Trophoblast cell (in vitro differentiated cells and primary cell): ENCODE data around the gene DIAPH3.

Experiments
- DNase-seq, 2 donors: peaks; one replicate each; pipeline ENCODE4 v3.0.0-alpha.2; 2016
- H2AFZ ChIP-seq: 2 replicates; pipeline ENCODE4 v1.6.1; 2013; ENCODE audit warnings: low read length, moderate library complexity, mild to moderate bottlenecking; ENCODE audit not compliant: insufficient read depth, poor library complexity
- H2AK5ac ChIP-seq: 2 replicates; pipeline ENCODE4 v1.6.1; 2013; ENCODE audit warnings: mild to moderate bottlenecking, low read length
- H2BK120ac ChIP-seq: 2 replicates; pipeline ENCODE4 v1.6.1; 2013; ENCODE audit warnings: low read length, mild to moderate bottlenecking, moderate library complexity; ENCODE audit not compliant: insufficient read depth, poor library complexity
- H2BK12ac ChIP-seq: 2 replicates; pipeline ENCODE4 v1.6.1; 2013; ENCODE audit warnings: mild to moderate bottlenecking, low read length, moderate library complexity
- H2BK5ac ChIP-seq: 2 replicates; pipeline ENCODE4 v1.6.1; 2013; ENCODE audit warnings: low read length, low read depth, moderate library complexity, mild to moderate bottlenecking; ENCODE audit not compliant: poor library complexity
- H3K14ac ChIP-seq: 2 replicates; pipeline ENCODE4 v1.6.1; 2013; ENCODE audit warnings: mild to moderate bottlenecking, low read length
- H3K18ac ChIP-seq: 2 replicates; pipeline ENCODE4 v1.6.1; 2013; ENCODE audit warnings: mild to moderate bottlenecking, low read length
- H3K23ac ChIP-seq: 2 replicates; pipeline ENCODE4 v1.6.1; 2013; ENCODE audit warnings: low read length
- H3K27ac ChIP-seq: 2 replicates; pipeline ENCODE4 v1.5.1; 2013; ENCODE audit warnings: low read depth, mild to moderate bottlenecking, inconsistent platforms, low read length, moderate library complexity
- H3K27me3 ChIP-seq: 2 replicates; pipeline ENCODE4 v1.6.1; 2013; ENCODE audit warnings: inconsistent platforms, mild to moderate bottlenecking, low read length, moderate library complexity; ENCODE audit not compliant: insufficient read depth
- H3K36me3 ChIP-seq, 2 experiments: 1 replicate in 1 of 2; 2 replicates in 1 of 2; pipeline ENCODE4 v1.6.1; 2013; ENCODE audit warnings: low read length in 2 of 2, mild to moderate bottlenecking in 2 of 2, moderate library complexity in 1 of 2; ENCODE audit not compliant: insufficient read depth in 2 of 2, control insufficient read depth in 1 of 2
- H3K4ac ChIP-seq: 2 replicates; pipeline ENCODE4 v1.6.1; 2013; ENCODE audit warnings: low read depth, mild to moderate bottlenecking, low read length, moderate library complexity
- H3K4me1 ChIP-seq, 2 experiments: 1 replicate in 1 of 2; 2 replicates in 1 of 2; pipeline ENCODE4 v1.6.1; 2013; ENCODE audit warnings: low read length in 2 of 2, mild to moderate bottlenecking in 2 of 2, moderate library complexity in 1 of 2; ENCODE audit not compliant: insufficient read depth in 2 of 2, control insufficient read depth in 1 of 2
- H3K4me2 ChIP-seq: 2 replicates; pipeline ENCODE4 v1.6.1; 2013; ENCODE audit warnings: inconsistent platforms, mild to moderate bottlenecking, low read length, moderate library complexity
- H3K4me3 ChIP-seq: 2 replicates; pipeline ENCODE4 v1.5.1; 2013; ENCODE audit warnings: mild to moderate bottlenecking, low read depth, low read length, inconsistent platforms
- H3K79me1 ChIP-seq: one replicate; pipeline ENCODE4 v1.6.1; 2013; ENCODE audit warnings: low read length
- H3K79me2 ChIP-seq: 2 replicates; pipeline ENCODE4 v1.6.1; 2013; ENCODE audit warnings: low read length, mild to moderate bottlenecking; ENCODE audit not compliant: control insufficient read depth, insufficient read depth, poor library complexity
- H3K9ac ChIP-seq: 2 replicates; pipeline ENCODE4 v1.6.1; 2013; ENCODE audit warnings: mild to moderate bottlenecking, low read length
- H3K9me3 ChIP-seq: 2 replicates; pipeline ENCODE4 v1.6.1; 2013; ENCODE audit warnings: low read depth, mild to moderate bottlenecking, control low read depth, inconsistent platforms, low read length; ENCODE audit not compliant: insufficient read depth
- H4K12ac ChIP-seq: 2 replicates; pipeline ENCODE4 v1.6.1; 2013; ENCODE audit warnings: low read depth, mild to moderate bottlenecking, low read length, moderate library complexity
- H4K8ac ChIP-seq: 2 replicates; pipeline ENCODE4 v1.6.1; 2013; ENCODE audit warnings: low read depth, mild to moderate bottlenecking, low read length, moderate library complexity
- H4K91ac ChIP-seq: one replicate; pipeline ENCODE4 v1.6.1; 2013; ENCODE audit warnings: low read depth, mild to moderate bottlenecking, low read length, moderate library complexity
- WGBS: extraction: QIAGEN DNeasy Blood & Tissue Kit; methylation state at CpG from one replicate; pipeline ENCODE4 v1.1.7; 2013; ENCODE audit warnings: missing lambda C conversion rate; ENCODE audit not compliant: insufficient read length, insufficient coverage; ENCODE audit errors: extremely low coverage; 5-methylcytosine and 5-hydroxymethylcytosine counted together

DIAPH3 gene

GRCh38 chr13:60147361-60147760, 16.4 kb downstream of the DIAPH3 start:
- Histone ChIP-seq H3K18ac (no peak overlapping the region), H3K4me3 (no peak overlapping the region), H3K4me1 (no peaks in the 10 kb centered on the region), H3K14ac (no peak overlapping the region), H3K4me2 (no peak overlapping the region), H2AK5ac (no peak overlapping the region), H2BK5ac (no peak overlapping the region), H2BK12ac (no peak overlapping the region), H3K23ac (no peak overlapping the region), H2BK120ac (no peak overlapping the region), H3K27me3 (no peaks in the 10 kb centered on the region), H4K91ac (no peak overlapping the region), H3K79me2 (peaks cover 4% of the 10 kb centered on the region), H3K79me1 (no peaks in the 10 kb centered on the region), H4K12ac (no peak overlapping the region), H3K9me3 (no peaks in the 10 kb centered on the region), H3K4ac (no peak overlapping the region), H3K27ac (no peak overlapping the region), H2AFZ (no peak overlapping the region), H3K9ac (no peak overlapping the region), H3K36me3 (no peaks in the 10 kb centered on the region), H4K8ac (no peak overlapping the region)
- peak; percentile 67 to 94 for DNase-seq

- Histone ChIP-seq H3K79me1 (no peaks in the 10 kb centered on the region), H3K27ac (no peak overlapping the region), H2BK120ac (no peak overlapping the region), H3K9me3 (no peaks in the 10 kb centered on the region), H2AK5ac (no peak overlapping the region), H3K4ac (peak overlapping the region; percentile 27), H2BK12ac (no peak overlapping the region), H2BK5ac (no peak overlapping the region), H4K91ac (no peak overlapping the region), H4K8ac (no peak overlapping the region), H4K12ac (no peak overlapping the region), H3K18ac (no peak overlapping the region), H3K9ac (no peak overlapping the region), H3K27me3 (no peaks in the 10 kb centered on the region), H3K4me2 (no peak overlapping the region), H3K36me3 (no peaks in the 10 kb centered on the region), H3K79me2 (peaks cover 5% of the 10 kb centered on the region), H3K4me3 (no peak overlapping the region), H3K14ac (no peak overlapping the region), H3K23ac (no peak overlapping the region), H3K4me1 (no peaks in the 10 kb centered on the region), H2AFZ (no peak overlapping the region)
- no peak for DNase-seq
- no CpG with 5 or more reads among the region's 2 CpGs for WGBS
Measured at GRCh38 chr13:60146471-60146870, 17.3 kb downstream of the DIAPH3 start.

- Histone ChIP-seq H3K79me2 (peaks cover 2% of the 10 kb centered on the region), H3K18ac (no peak overlapping the region), H2AK5ac (no peak overlapping the region), H3K4me3 (no peak overlapping the region), H3K23ac (no peak overlapping the region), H3K79me1 (no peaks in the 10 kb centered on the region), H3K4ac (no peak overlapping the region), H2BK5ac (no peak overlapping the region), H4K8ac (no peak overlapping the region), H2BK12ac (no peak overlapping the region), H3K36me3 (no peaks in the 10 kb centered on the region), H3K27ac (no peak overlapping the region), H2BK120ac (no peak overlapping the region), H2AFZ (no peak overlapping the region), H4K91ac (no peak overlapping the region), H3K9me3 (no peaks in the 10 kb centered on the region), H3K9ac (no peak overlapping the region), H3K4me1 (no peaks in the 10 kb centered on the region), H3K4me2 (no peak overlapping the region), H3K14ac (no peak overlapping the region), H3K27me3 (no peaks in the 10 kb centered on the region), H4K12ac (no peak overlapping the region)
- no peak for DNase-seq
- no CpG with 5 or more reads among the region's 3 CpGs for WGBS
Measured at GRCh38 chr13:60143775-60144174, 20.0 kb downstream of the DIAPH3 start.

GRCh38 chr13:60139272-60139671, 24.5 kb downstream of the DIAPH3 start:
- H4K91ac ChIP-seq = no peak overlapping the region
- H3K9ac ChIP-seq = no peak overlapping the region
- H2AFZ ChIP-seq = no peak overlapping the region
- no peak overlapping the region for H3K4me2 ChIP-seq
- no peaks in the 10 kb centered on the region for H3K9me3 ChIP-seq
- no peak overlapping the region for H3K4ac ChIP-seq
- H3K27me3 ChIP-seq = no peaks in the 10 kb centered on the region
- H3K18ac ChIP-seq = no peak overlapping the region
- H2AK5ac ChIP-seq = no peak overlapping the region
- H4K12ac ChIP-seq = no peak overlapping the region
- H3K14ac ChIP-seq = no peak overlapping the region
- no peaks in the 10 kb centered on the region for H3K4me1 ChIP-seq
- no peaks in the 10 kb centered on the region for H3K79me1 ChIP-seq
- H3K27ac ChIP-seq = no peak overlapping the region
- H3K79me2 ChIP-seq = peaks cover 2% of the 10 kb centered on the region
- H2BK12ac ChIP-seq = no peak overlapping the region
- H4K8ac ChIP-seq = no peak overlapping the region
- H2BK5ac ChIP-seq = no peak overlapping the region
- H2BK120ac ChIP-seq = no peak overlapping the region
- H3K4me3 ChIP-seq = no peak overlapping the region
- peaks cover 0 to 1% of the 10 kb centered on the region in 2 experiments for H3K36me3 ChIP-seq
- no peak for DNase-seq
- H3K23ac ChIP-seq = no peak overlapping the region
- WGBS = no CpG with 5 or more reads among the region's 3 CpGs
